HG02642 (cell line): ENCODE results near the gene ELMOD2.

Source experiments
- ATAC-seq: cut with Tn5 transposase; IDR thresholded peaks from one replicate; pipeline ENCODE4 v1.9.1; 2021; ENCODE audit warnings: mild to moderate bottlenecking; ENCODE audit not compliant: unreplicated experiment, poor library complexity

The ELMOD2 gene

GRCh38 chr4:140579278-140579677 is 55.3 kb downstream of the ELMOD2 start:
- ATAC-seq = no peak

DNA sequence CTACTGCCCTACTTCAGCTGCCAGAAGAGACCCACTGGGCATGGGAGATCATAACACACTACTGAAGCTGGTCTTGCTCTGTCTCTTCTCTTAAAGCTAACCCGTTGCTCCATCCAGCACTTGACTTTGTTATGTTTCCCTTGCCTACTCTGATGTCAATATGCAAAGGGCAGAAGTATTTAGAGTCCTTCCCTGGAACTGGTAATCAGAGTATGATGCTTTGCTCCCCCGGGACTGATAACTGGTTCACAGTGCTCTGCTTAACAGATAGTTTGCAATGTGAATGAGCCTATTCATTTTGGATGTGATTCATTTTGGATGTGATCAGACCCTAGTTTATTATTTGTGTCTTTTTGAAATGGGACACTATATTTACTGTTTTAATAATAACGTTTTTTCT is 57.1 kb downstream of the ELMOD2 start:
- ATAC-seq = no peak

DNA sequence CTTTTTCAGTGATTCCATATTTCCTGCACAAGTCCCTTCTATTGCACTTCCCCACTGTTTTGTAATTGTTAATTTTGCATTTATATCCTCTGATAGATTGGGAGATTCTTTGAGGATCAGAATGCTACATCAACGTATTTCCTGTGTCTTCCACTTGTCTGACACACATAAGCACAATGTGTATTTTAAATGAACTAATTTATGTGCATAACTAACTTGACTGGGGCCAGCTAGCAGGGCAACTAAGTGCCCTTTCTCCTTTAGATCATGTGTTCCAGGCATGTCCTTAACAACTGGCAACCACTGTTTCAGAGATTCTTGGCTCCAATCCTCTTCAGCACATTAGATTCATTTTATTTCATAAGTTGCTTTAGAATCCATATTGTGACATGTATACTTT is 60.5 kb downstream of the ELMOD2 start:
- ATAC-seq = no peak

DNA sequence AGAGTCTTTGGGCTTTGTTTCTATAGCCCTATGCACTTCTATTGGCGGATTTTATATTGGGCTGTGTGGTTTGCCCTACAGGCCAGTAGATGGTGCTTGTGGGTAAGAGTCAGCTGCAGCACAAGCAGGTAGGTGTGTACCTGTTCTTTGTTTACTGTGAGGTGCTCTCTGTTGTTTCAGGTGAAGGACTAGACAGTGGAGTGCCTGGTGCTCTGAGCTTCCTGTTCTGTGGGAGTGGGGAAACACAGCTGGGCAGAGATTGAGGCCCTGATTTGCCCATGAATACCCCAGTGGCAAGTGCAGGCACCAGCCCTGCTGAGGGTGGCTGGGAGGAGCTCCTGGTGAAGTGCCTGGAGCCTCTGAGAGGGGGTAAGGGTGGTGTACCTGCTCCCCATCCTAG is 71.1 kb downstream of the ELMOD2 start:
- no peak for ATAC-seq

DNA sequence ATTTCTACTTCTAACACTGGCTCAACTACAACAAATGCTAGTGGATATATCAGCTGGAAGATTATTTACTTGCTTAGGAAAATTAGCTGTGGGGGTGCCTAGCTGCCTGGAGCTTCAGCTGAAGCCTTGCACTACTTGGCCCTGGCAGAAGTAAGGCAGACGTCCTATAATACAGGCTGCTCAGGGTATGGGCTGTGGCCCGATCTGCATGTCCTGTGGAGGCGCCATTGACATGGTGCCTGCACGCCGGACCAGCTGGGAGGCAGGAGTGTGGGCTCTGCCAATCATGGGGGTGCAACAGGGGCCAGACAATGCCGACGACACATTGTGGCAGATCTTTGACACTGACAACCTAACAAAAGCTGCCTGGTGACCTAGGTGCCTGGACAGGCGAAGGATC is 76.4 kb downstream of the ELMOD2 start:
- ATAC-seq = no peak

DNA sequence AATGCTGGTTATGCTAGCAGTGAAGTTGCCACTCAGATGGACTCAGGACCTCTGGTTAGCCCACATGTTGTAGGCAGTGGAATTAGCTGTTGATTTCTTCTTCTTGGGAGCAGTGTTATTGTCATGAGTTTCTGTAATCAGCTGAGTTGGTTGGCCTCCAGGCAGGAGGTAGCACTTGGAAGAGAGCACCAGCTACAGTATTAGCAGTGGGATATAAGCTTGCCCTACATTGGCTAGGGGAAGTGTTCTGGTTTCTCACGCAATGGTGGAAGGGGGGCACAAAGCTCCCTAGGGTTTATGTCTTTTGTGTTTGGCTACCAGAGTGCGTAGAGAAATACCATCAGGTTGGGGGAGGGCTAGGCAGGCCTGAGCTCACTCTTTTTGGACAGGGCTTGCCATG is 78.7 kb downstream of the ELMOD2 start:
- ATAC-seq = no peak

GRCh38 chr4:140603286-140603685 is 79.3 kb downstream of the ELMOD2 start:
- ATAC-seq = no peak
